Endothelial cell of umbilical vein (primary cell): ENCODE measurements around the gene PAGR1.

Experiments used
- EZH2 ChIP-seq: IDR thresholded peaks from 2 replicates; pipeline ENCODE4 v1.6.1; 2012; ENCODE audit warnings: borderline replicate concordance, low read depth, mild to moderate bottlenecking, moderate library complexity, low read length, inconsistent platforms; ENCODE audit not compliant: severe bottlenecking
- GATA2 ChIP-seq: IDR thresholded peaks from 2 replicates; pipeline ENCODE4 v1.7.0; 2011; ENCODE audit warnings: low read depth, mild to moderate bottlenecking, moderate library complexity, mixed read lengths, low read length; ENCODE audit not compliant: insufficient read length, insufficient read depth
- MYC ChIP-seq: IDR thresholded peaks from one replicate; pipeline ENCODE4 v1.6.1; 2011; ENCODE audit warnings: mild to moderate bottlenecking, low read depth, low read length
- POLR2A ChIP-seq: IDR thresholded peaks from 2 replicates; pipeline ENCODE4 v1.6.1; 2012; ENCODE audit warnings: low read depth, mild to moderate bottlenecking, control low read depth, low read length
- POLR2AphosphoS5 ChIP-seq: IDR thresholded peaks from 2 replicates; pipeline ENCODE4 v1.6.1; 2012; ENCODE audit warnings: low read depth, mild to moderate bottlenecking, control low read depth, low read length, moderate library complexity; ENCODE audit not compliant: insufficient read depth
- TF ChIP-seq, protein P1 (sequence below), 2 donors: IDR thresholded peaks; 1 replicate in 1 of 2; 2 replicates in 1 of 2; pipeline ENCODE4 v1.5.1; 2011; ENCODE audit warnings: low read length in 2 of 2, mild to moderate bottlenecking in 2 of 2, moderate library complexity in 2 of 2, control low read depth in 1 of 2, inconsistent platforms in 1 of 2, low read depth in 1 of 2; ENCODE audit not compliant: insufficient read depth in 1 of 2; ENCODE audit errors: extremely low read depth in 1 of 2

DNA sequence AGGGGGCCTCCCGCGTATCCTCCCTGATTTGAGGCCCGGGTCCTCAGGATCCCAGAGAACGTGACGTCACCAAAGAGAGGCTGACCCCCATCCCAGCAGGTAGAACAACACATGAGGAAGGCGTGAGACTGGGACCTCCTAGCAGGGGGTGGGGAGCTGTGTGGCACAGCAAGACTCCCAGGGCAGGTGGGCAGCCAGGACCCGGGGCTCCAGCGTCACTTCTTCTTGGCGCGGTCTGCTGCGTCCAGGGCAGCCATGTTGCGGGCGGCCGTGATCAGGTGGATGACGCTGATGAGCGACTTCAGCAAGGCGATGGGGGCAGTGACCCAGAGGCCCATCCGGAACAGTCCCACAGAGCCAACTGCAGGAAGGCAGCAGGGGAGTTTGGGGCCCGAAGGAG is 43.0 kb downstream of the PAGR1 start:
- TF ChIP-seq, protein P1, sequence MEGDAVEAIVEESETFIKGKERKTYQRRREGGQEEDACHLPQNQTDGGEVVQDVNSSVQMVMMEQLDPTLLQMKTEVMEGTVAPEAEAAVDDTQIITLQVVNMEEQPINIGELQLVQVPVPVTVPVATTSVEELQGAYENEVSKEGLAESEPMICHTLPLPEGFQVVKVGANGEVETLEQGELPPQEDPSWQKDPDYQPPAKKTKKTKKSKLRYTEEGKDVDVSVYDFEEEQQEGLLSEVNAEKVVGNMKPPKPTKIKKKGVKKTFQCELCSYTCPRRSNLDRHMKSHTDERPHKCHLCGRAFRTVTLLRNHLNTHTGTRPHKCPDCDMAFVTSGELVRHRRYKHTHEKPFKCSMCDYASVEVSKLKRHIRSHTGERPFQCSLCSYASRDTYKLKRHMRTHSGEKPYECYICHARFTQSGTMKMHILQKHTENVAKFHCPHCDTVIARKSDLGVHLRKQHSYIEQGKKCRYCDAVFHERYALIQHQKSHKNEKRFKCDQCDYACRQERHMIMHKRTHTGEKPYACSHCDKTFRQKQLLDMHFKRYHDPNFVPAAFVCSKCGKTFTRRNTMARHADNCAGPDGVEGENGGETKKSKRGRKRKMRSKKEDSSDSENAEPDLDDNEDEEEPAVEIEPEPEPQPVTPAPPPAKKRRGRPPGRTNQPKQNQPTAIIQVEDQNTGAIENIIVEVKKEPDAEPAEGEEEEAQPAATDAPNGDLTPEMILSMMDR (IDR thresholded peaks at IDR 0.05; ENCODE audit: extremely low read depth in 1 of 2, insufficient read depth in 1 of 2, low read depth in 1 of 2, low read length in 2 of 2), result no peak
- TF ChIP-seq POLR2A (no peak), GATA2 (no peak), EZH2 (no peak), POLR2AphosphoS5 (no peak), MYC (no peak)
